Putamen (tissue), 1 donor: ENCODE results near the gene NECTIN1.

Source experiments
- DNase-seq: peaks from one replicate; pipeline ENCODE4 v3.0.0-alpha.2; 2016; ENCODE audit warnings: low spot score

NECTIN1 gene

GRCh38 chr11:119754656-119755355, 25.8 kb upstream of the NECTIN1 start:
- no peak for DNase-seq

GRCh38 chr11:119754199-119754598, 25.2 kb upstream of the NECTIN1 start:
- DNase-seq = no peak

GRCh38 chr11:119752946-119753345, 23.9 kb upstream of the NECTIN1 start:
- no peak for DNase-seq

- no peak for DNase-seq
Measured at GRCh38 chr11:119752345-119752871, 23.4 kb upstream of the NECTIN1 start.

- DNase-seq = no peak
Measured at GRCh38 chr11:119750056-119750455, 21.1 kb upstream of the NECTIN1 start.

- DNase-seq = no peak
Measured at GRCh38 chr11:119749006-119749565, 20.1 kb upstream of the NECTIN1 start.

- DNase-seq = no peak
Measured at GRCh38 chr11:119747868-119748660, 19.1 kb upstream of the NECTIN1 start.

- no peak for DNase-seq
Measured at GRCh38 chr11:119745776-119746535, 17.0 kb upstream of the NECTIN1 start.

- no peak for DNase-seq
Measured at GRCh38 chr11:119745112-119745511, 16.1 kb upstream of the NECTIN1 start.

- no peak for DNase-seq
Measured at GRCh38 chr11:119744577-119744976, 15.6 kb upstream of the NECTIN1 start.

GRCh38 chr11:119743006-119743405, 14.0 kb upstream of the NECTIN1 start:
- no peak for DNase-seq

- no peak for DNase-seq
Measured at GRCh38 chr11:119742263-119742861, 13.4 kb upstream of the NECTIN1 start.

GRCh38 chr11:119741369-119742262, 12.6 kb upstream of the NECTIN1 start:
- DNase-seq = peak; percentile 70

GRCh38 chr11:119739975-119740374, 11.0 kb upstream of the NECTIN1 start:
- DNase-seq = no peak

- DNase-seq = no peak
Measured at GRCh38 chr11:119739021-119739703, 10.2 kb upstream of the NECTIN1 start.

- no peak for DNase-seq
Measured at GRCh38 chr11:119738059-119738439, 9.0 kb upstream of the NECTIN1 start.

GRCh38 chr11:119737366-119738058, 8.5 kb upstream of the NECTIN1 start:
- DNase-seq = no peak

- no peak for DNase-seq
Measured at GRCh38 chr11:119734788-119735187, 5.8 kb upstream of the NECTIN1 start.

- DNase-seq = peak; percentile 79
Measured at GRCh38 chr11:119730789-119731386, 1.9 kb upstream of the NECTIN1 start.
